H1 (cell line): ENCODE data around the gene APBB3. TPM values are rescaled to one million over a fixed set of nuclear protein-coding genes. Genes with fewer than 3 reads are reported as not detected.

Source experiments
- CTCF ChIA-PET: fragments of 300-600 bp; sonication (Branson Sonifier 250); formaldehyde crosslinking; loops from one replicate; lab custom pipeline; 2021; ENCODE audit not compliant: partially characterized antibody; lab: Charles Lee
- POLR2A ChIA-PET: fragments of 300-600 bp; sonication (Branson Sonifier 250); formaldehyde crosslinking; loops from one replicate; lab custom pipeline; 2021; ENCODE audit warnings: inconsistent platforms; ENCODE audit not compliant: partially characterized antibody; lab: Charles Lee
- DNase-seq, 2 experiments: peaks; one replicate each; pipeline versions ENCODE4 v3.0.0 to v3.0.0-alpha.2; 2010 to 2022; ENCODE audit warnings: low spot score in 2 of 2, low read depth in 1 of 2, mixed read lengths in 1 of 2
- FAIRE-seq: peaks from 2 replicates; lab custom pipeline; 2011; peaks lifted over from hg19 to GRCh38; lab: Jason Lieb, UNC
- H2AFZ ChIP-seq: 2 replicates; pipeline ENCODE4 v1.8.1; 2012; ENCODE audit warnings: low read length, inconsistent platforms
- H2AK5ac ChIP-seq: 2 replicates; pipeline ENCODE4 v1.6.1; 2013; ENCODE audit warnings: low read depth, low read length
- H2BK120ac ChIP-seq: replicated peaks from 2 replicates; pipeline ENCODE3; 2013; ENCODE audit warnings: low read depth, low read length, inconsistent platforms
- H2BK12ac ChIP-seq: 2 replicates; pipeline ENCODE4 v1.6.1; 2013; ENCODE audit warnings: low read depth, low read length
- H2BK15ac ChIP-seq: 2 replicates; pipeline ENCODE4 v1.6.1; 2013; ENCODE audit warnings: low read length
- H2BK20ac ChIP-seq: 2 replicates; pipeline ENCODE4 v1.6.1; 2013; ENCODE audit warnings: low read length
- H2BK5ac ChIP-seq: 2 replicates; pipeline ENCODE4 v1.6.1; 2013; ENCODE audit warnings: low read depth, low read length
- H3K14ac ChIP-seq: 2 replicates; pipeline ENCODE4 v1.6.1; 2013; ENCODE audit warnings: inconsistent platforms; ENCODE audit not compliant: insufficient read length
- H3K18ac ChIP-seq: 2 replicates; pipeline ENCODE4 v1.6.1; 2013; ENCODE audit warnings: low read length; ENCODE audit errors: extremely low read depth
- H3K23ac ChIP-seq: 2 replicates; pipeline ENCODE4 v1.6.1; 2013; ENCODE audit warnings: inconsistent platforms; ENCODE audit not compliant: insufficient read length
- H3K23me2 ChIP-seq: 2 replicates; pipeline ENCODE4 v1.6.1; 2013; ENCODE audit warnings: low read depth, low read length
- H3K27ac ChIP-seq: 2 replicates; pipeline ENCODE4 v1.6.1; 2011; ENCODE audit warnings: low read depth, low read length, inconsistent platforms
- H3K27me3 ChIP-seq, 4 experiments: replicated peaks in 1 of 4; 1 replicate in 1 of 4; 2 replicates in 3 of 4; pipeline versions ENCODE4 v1.6.1 to v1.8.1; 2011 to 2013; ENCODE audit warnings: low read length in 3 of 4, mild to moderate bottlenecking in 3 of 4, inconsistent platforms in 2 of 4, mixed read lengths in 2 of 4, moderate library complexity in 1 of 4; ENCODE audit not compliant: control insufficient read depth in 3 of 4, insufficient read depth in 3 of 4; ENCODE audit errors: extremely low read depth in 1 of 4
- H3K36me3 ChIP-seq, 4 experiments: 2 replicates each; pipeline versions ENCODE4 v1.6.1 to v1.8.1; 2011 to 2013; ENCODE audit warnings: mild to moderate bottlenecking in 4 of 4, low read length in 3 of 4, moderate library complexity in 2 of 4, control low read depth in 1 of 4, inconsistent platforms in 1 of 4; ENCODE audit not compliant: insufficient read depth in 4 of 4, control insufficient read depth in 2 of 4
- H3K4ac ChIP-seq: replicated peaks from 2 replicates; pipeline ENCODE3; 2013; ENCODE audit warnings: low read length, low read depth, mixed read lengths, inconsistent platforms; ENCODE audit not compliant: insufficient read length
- H3K4me1 ChIP-seq, 4 experiments: replicated peaks in 1 of 4; 1 replicate in 1 of 4; 2 replicates in 3 of 4; pipeline versions ENCODE4 v1.6.1 to v1.8.1; 2011 to 2013; ENCODE audit warnings: low read length in 3 of 4, inconsistent platforms in 2 of 4, mixed read lengths in 1 of 4; ENCODE audit not compliant: insufficient read depth in 4 of 4, control insufficient read depth in 3 of 4
- H3K4me2 ChIP-seq, 2 experiments: 2 replicates each; pipeline versions ENCODE4 v1.6.1 to v1.8.1; 2011 to 2013; ENCODE audit warnings: low read depth in 2 of 2, low read length in 2 of 2, control low read depth in 1 of 2, inconsistent platforms in 1 of 2, mild to moderate bottlenecking in 1 of 2; ENCODE audit not compliant: insufficient read depth in 1 of 2
- H3K4me3 ChIP-seq, 4 experiments: fragments of 200-600, 300-600 bp in 1 of 4; sonication (generic), shearing (Covaris generic), sonication (Bioruptor Twin) in 1 of 4; 2 replicates each; pipeline versions ENCODE4 v1.5.1 to v1.8.1; 2011 to 2016; ENCODE audit warnings: low read length in 4 of 4, low read depth in 3 of 4, control low read depth in 2 of 4, inconsistent platforms in 2 of 4, mild to moderate bottlenecking in 2 of 4, mixed read lengths in 1 of 4, moderate library complexity in 1 of 4; ENCODE audit not compliant: insufficient read depth in 2 of 4; ENCODE audit errors: extremely low read depth in 1 of 4
- H3K56ac ChIP-seq: replicated peaks from 2 replicates; pipeline ENCODE3; 2013; ENCODE audit warnings: low read depth, mild to moderate bottlenecking, mixed read lengths, low read length, inconsistent platforms; ENCODE audit not compliant: insufficient read length
- H3K79me1 ChIP-seq: 2 replicates; pipeline ENCODE4 v1.6.1; 2013; ENCODE audit warnings: low read depth, low read length, control low read depth
- H3K79me2 ChIP-seq, 2 experiments: 2 replicates each; pipeline versions ENCODE4 v1.6.1 to v1.8.1; 2012 to 2013; ENCODE audit warnings: low read length in 2 of 2, mild to moderate bottlenecking in 2 of 2, inconsistent platforms in 1 of 2; ENCODE audit not compliant: insufficient read depth in 2 of 2, control insufficient read depth in 1 of 2
- H3K9ac ChIP-seq, 4 experiments: replicated peaks in 1 of 4; 1 replicate in 1 of 4; 2 replicates in 3 of 4; pipeline versions ENCODE4 v1.6.1 to v1.8.1; 2011 to 2013; ENCODE audit warnings: low read depth in 3 of 4, low read length in 3 of 4, control low read depth in 2 of 4, mild to moderate bottlenecking in 2 of 4, moderate library complexity in 2 of 4, inconsistent platforms in 1 of 4; ENCODE audit errors: extremely low read depth in 1 of 4
- H3K9me3 ChIP-seq, 2 experiments: 2 replicates each; pipeline versions ENCODE4 v1.6.1 to v1.8.1; 2012 to 2013; ENCODE audit warnings: mild to moderate bottlenecking in 2 of 2, moderate library complexity in 2 of 2, control low read depth in 1 of 2, inconsistent platforms in 1 of 2, low read depth in 1 of 2, low read length in 1 of 2, mixed read lengths in 1 of 2; ENCODE audit not compliant: insufficient read depth in 2 of 2
- H4K20me1 ChIP-seq, 2 experiments: replicated peaks in 1 of 2; 2 replicates each; pipeline versions ENCODE3 to v1.8.1; 2011 to 2013; ENCODE audit warnings: inconsistent platforms in 2 of 2, low read length in 2 of 2, mild to moderate bottlenecking in 1 of 2; ENCODE audit not compliant: insufficient read depth in 2 of 2, control insufficient read depth in 1 of 2
- H4K5ac ChIP-seq: 2 replicates; pipeline ENCODE4 v1.6.1; 2013; ENCODE audit warnings: low read length, low read depth, mixed read lengths, inconsistent platforms; ENCODE audit not compliant: insufficient read length
- H4K8ac ChIP-seq: 2 replicates; pipeline ENCODE4 v1.8.0; 2013; ENCODE audit warnings: mild to moderate bottlenecking, moderate library complexity, low read length, inconsistent platforms; ENCODE audit not compliant: insufficient read depth; ENCODE audit errors: extremely low read depth
- H4K91ac ChIP-seq: replicated peaks from 2 replicates; pipeline ENCODE3; 2013; ENCODE audit warnings: low read length, mixed read lengths, inconsistent platforms; ENCODE audit not compliant: insufficient read length
- BCL11A ChIP-seq, 2 experiments: IDR thresholded peaks; one replicate each; pipeline ENCODE4 v1.6.1; 2011; ENCODE audit warnings: low read depth in 2 of 2, low read length in 2 of 2, mild to moderate bottlenecking in 2 of 2
- CREB1 ChIP-seq: IDR thresholded peaks from 2 replicates; pipeline ENCODE4 v1.6.1; 2012; ENCODE audit warnings: inconsistent platforms
- EP300 ChIP-seq, 2 experiments: IDR thresholded peaks; 1 replicate in 1 of 2; 2 replicates in 1 of 2; pipeline ENCODE4 v1.6.1; 2011 to 2012; ENCODE audit warnings: low read depth in 2 of 2, low read length in 2 of 2, mild to moderate bottlenecking in 2 of 2, borderline replicate concordance in 1 of 2, inconsistent platforms in 1 of 2, moderate library complexity in 1 of 2
- HDAC6 ChIP-seq: IDR thresholded peaks from one replicate; pipeline ENCODE4 v1.7.1; 2012; ENCODE audit warnings: low read depth, mild to moderate bottlenecking, inconsistent platforms, low read length, moderate library complexity
- JUN ChIP-seq: IDR thresholded peaks from 2 replicates; pipeline ENCODE4 v1.6.1; 2011; ENCODE audit warnings: low read depth, mild to moderate bottlenecking, improper control_type of control experiment, low read length
- KDM5A ChIP-seq: fragments of 200-600 bp; IDR thresholded peaks from 2 replicates; pipeline ENCODE4 v1.7.1; 2012; ENCODE audit warnings: mild to moderate bottlenecking, low read length, inconsistent platforms, mixed read lengths
- MAX ChIP-seq: IDR thresholded peaks from 2 replicates; pipeline ENCODE4 v1.6.1; 2012; ENCODE audit warnings: inconsistent platforms
- POU5F1 ChIP-seq: IDR thresholded peaks from 2 replicates; pipeline ENCODE4 v1.6.1; 2011; ENCODE audit warnings: low read depth, mild to moderate bottlenecking, low read length, moderate library complexity
- SIN3A ChIP-seq, 2 experiments: IDR thresholded peaks in 1 of 2; conservative IDR thresholded peaks in 1 of 2; 2 replicates each; pipeline ENCODE4 v1.6.1; 2011 to 2012; ENCODE audit warnings: low read length in 2 of 2, improper control_type of control experiment in 1 of 2, low read depth in 1 of 2, mild to moderate bottlenecking in 1 of 2
- SIRT6 ChIP-seq: IDR thresholded peaks from one replicate; pipeline ENCODE4 v1.7.1; 2012; ENCODE audit warnings: low read length, inconsistent platforms
- SUZ12 ChIP-seq: fragments of 200-600 bp; sonication (generic); IDR thresholded peaks from 2 replicates; pipeline ENCODE4 v1.6.1; 2012; ENCODE audit warnings: mild to moderate bottlenecking, inconsistent platforms, low read length, moderate library complexity, mixed read lengths
- YY1 ChIP-seq: IDR thresholded peaks from 2 replicates; pipeline ENCODE4 v1.6.1; 2011; ENCODE audit warnings: low read depth, mild to moderate bottlenecking, low read length
- ZNF274 ChIP-seq: IDR thresholded peaks from 2 replicates; pipeline ENCODE4 v1.7.0; 2012; ENCODE audit warnings: low read length, borderline replicate concordance; ENCODE audit errors: extremely low read depth
- WGBS, 2 experiments: shearing (Covaris generic) in 1 of 2; methylation state at CpG; one replicate each; pipeline versions ENCODE4 v1.1.6 to v1.1.7; 2013 to 2015; ENCODE audit warnings: low lambda C conversion rate in 2 of 2, mixed read lengths in 2 of 2, inconsistent platforms in 1 of 2, low coverage in 1 of 2, missing lambda C conversion rate in 1 of 2; ENCODE audit not compliant: insufficient replicate concordance in 2 of 2, insufficient coverage in 1 of 2, insufficient read length in 1 of 2; ENCODE audit errors: extremely low coverage in 1 of 2, missing lambda C conversion rate in 1 of 2; 5-methylcytosine and 5-hydroxymethylcytosine counted together
- polyA plus RNA-seq, 7 experiments: library from polyadenylated mRNA; depleted of rRNA in 3 of 7; stranded (reverse) in 5 of 7; unstranded in 2 of 7; fragments of >200 nt in 5 of 7; fragments of 200-250 nt in 2 of 7; gene quantifications; 1 replicate in 5 of 7; 2 replicates in 1 of 7; 4 replicates in 1 of 7; pipeline versions ENCODE4 v1.2.1 to v1.2.3, GENCODE V29; 2011 to 2013; ENCODE audit warnings: missing spikeins in 2 of 7, mixed read lengths in 2 of 7
- total RNA-seq: library from RNA; stranded (reverse); fragmentation: NEBNext Ultra II Directional; extraction: Animal tissue kit (Norgen Biotek cat#: 25700); gene quantifications from 2 replicates; pipeline ENCODE4 v1.2.1, GENCODE V29; 2021

APBB3 gene
- total and polyA plus RNA-seq, 2 of the 8 experiments (the other 6 are each of a cell fraction or from before 2014, with no cell fraction given) = 16.0 to 21.9 TPM

- ChIA-PET CTCF (no interaction called here), POLR2A (no interaction called here)
- no peak overlapping the region for H4K91ac ChIP-seq
- H4K8ac ChIP-seq = no peak overlapping the region
- no peaks in the 10 kb centered on the region for H3K79me2 ChIP-seq
- no peak overlapping the region for H2AFZ ChIP-seq
- WGBS, 2 experiments = 89% methylated on average over 2 of the region's 2 CpGs; no CpG with 5 or more reads in 1 of the 2 experiments
- H3K56ac ChIP-seq = no peak overlapping the region
- H3K4me3 ChIP-seq = no peak overlapping the region
- no peak overlapping the region for H3K4ac ChIP-seq
- no peaks in the 10 kb centered on the region for H3K36me3 ChIP-seq
- H3K18ac ChIP-seq = no peak overlapping the region
- FAIRE-seq (no peak), DNase-seq (no peak)
- H3K79me1 ChIP-seq = no peaks in the 10 kb centered on the region
- no peaks in the 10 kb centered on the region for H3K27me3 ChIP-seq
- H3K14ac ChIP-seq = no peak overlapping the region
- H3K9ac ChIP-seq = no peak overlapping the region
- H2BK20ac ChIP-seq = no peak overlapping the region
- no peak overlapping the region for H3K4me2 ChIP-seq
- no peaks in the 10 kb centered on the region for H3K23me2 ChIP-seq
- H2AK5ac ChIP-seq = no peak overlapping the region
- H4K20me1 ChIP-seq = no peaks in the 10 kb centered on the region
- no peak overlapping the region for H3K27ac ChIP-seq
- no peak overlapping the region for H2BK5ac ChIP-seq
- no peak overlapping the region for H2BK15ac ChIP-seq
- H2BK120ac ChIP-seq = no peak overlapping the region
- H4K5ac ChIP-seq = no peak overlapping the region
- no peak overlapping the region for H2BK12ac ChIP-seq
- H3K4me1 ChIP-seq = no peaks in the 10 kb centered on the region
- H3K23ac ChIP-seq = no peak overlapping the region
- peaks cover 6 to 8% of the 10 kb centered on the region in 2 experiments; a peak in 2 of 4 replicates for H3K9me3 ChIP-seq
- TF ChIP-seq EP300 (IDR thresholded peaks at IDR 0.05; ENCODE audit: borderline replicate concordance in 1 of 2, low read depth in 2 of 2, low read length in 2 of 2) = no peak
- TF ChIP-seq BCL11A (IDR thresholded peaks at IDR 0.05; ENCODE audit: low read depth in 2 of 2, low read length in 2 of 2) = no peak
- TF ChIP-seq SUZ12 = no peak
- TF ChIP-seq HDAC6 = no peak
- no peak for TF ChIP-seq JUN
- no peak for TF ChIP-seq SIN3A (conservative IDR thresholded peaks at IDR 0.05 in 1 of 2, IDR thresholded peaks at IDR 0.05 in 1 of 2; ENCODE audit: low read depth in 1 of 2, low read length in 2 of 2)
- TF ChIP-seq MAX = no peak
- TF ChIP-seq KDM5A = no peak
- TF ChIP-seq CREB1 = no peak
- no peak for TF ChIP-seq YY1
- TF ChIP-seq SIRT6 = no peak
- TF ChIP-seq ZNF274 = no peak
- TF ChIP-seq POU5F1 = no peak
These were observed 42.6 kb upstream of the APBB3 start for GRCh38 chr5:140607031-140607430.
